Esophagus muscularis mucosa (tissue), 4 donors: Measurements from ENCODE around the gene PSMB9.

Experiments used
- CTCF ChIP-seq, 3 experiments: fragments of 200-600 bp in 2 of 3; fragments of 450-650 bp in 1 of 3; sonication (generic) in 2 of 3; IDR thresholded peaks; one replicate each; pipeline ENCODE4 v1.5.1; 2017 to 2019; ENCODE audit warnings: antibody characterized with exemption in 3 of 3, mild to moderate bottlenecking in 2 of 3, moderate library complexity in 1 of 3
- EP300 ChIP-seq: sonication (generic); formaldehyde crosslinking; IDR thresholded peaks from one replicate; pipeline ENCODE4 v1.6.1; 2017; ENCODE audit warnings: antibody characterized with exemption
- POLR2A ChIP-seq: fragments of 450-650 bp; IDR thresholded peaks from one replicate; pipeline ENCODE4 v1.6.1; 2017; ENCODE audit warnings: antibody characterized with exemption, moderate library complexity, mild to moderate bottlenecking, low read depth
- POLR2AphosphoS5 ChIP-seq, 2 donors: sonication (generic); formaldehyde crosslinking; IDR thresholded peaks; one replicate each; pipeline ENCODE4 v1.6.1; 2017; ENCODE audit warnings: antibody characterized with exemption in 2 of 2

- TF ChIP-seq POLR2AphosphoS5 (IDR thresholded peaks at IDR 0.05) (no peak), CTCF (IDR thresholded peaks at IDR 0.05) (no peak), POLR2A (no peak), EP300 (no peak)
These were observed 24.5 kb upstream of the PSMB9 start for GRCh38 chr6:32829495-32829894.
